HG02943 (cell line): ENCODE measurements around the gene AGPAT1.

ENCODE experiments used
- ATAC-seq: cut with Tn5 transposase; IDR thresholded peaks from one replicate; pipeline ENCODE4 v1.9.1; 2021; ENCODE audit warnings: mild to moderate bottlenecking, low read depth, moderate library complexity; ENCODE audit not compliant: unreplicated experiment

The AGPAT1 gene

GRCh38 chr6:32127409-32127716 lies 48.5 kb downstream of the AGPAT1 start:
- no peak for ATAC-seq

GRCh38 chr6:32126880-32127279 lies 49.0 kb downstream of the AGPAT1 start:
- no peak for ATAC-seq

DNA sequence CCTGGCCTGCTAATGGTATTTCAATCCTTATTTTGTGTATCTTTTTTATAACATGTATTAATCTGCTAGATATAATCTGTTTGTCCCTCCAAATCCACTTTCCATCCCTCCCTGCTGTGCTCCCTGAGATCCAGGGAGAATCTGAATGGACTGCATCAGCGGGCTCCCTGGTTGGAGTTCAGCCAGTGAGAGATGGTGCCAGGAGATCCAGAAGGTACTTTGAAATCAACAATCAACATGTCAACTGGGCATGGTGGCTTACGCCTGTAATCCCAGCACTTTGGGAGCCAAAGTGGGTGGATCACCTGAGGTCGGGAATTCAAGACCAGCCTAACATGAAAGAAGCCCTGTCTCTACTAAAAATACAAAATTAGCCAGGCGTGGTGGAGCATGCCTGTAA lies 52.2 kb downstream of the AGPAT1 start:
- no peak for ATAC-seq

DNA sequence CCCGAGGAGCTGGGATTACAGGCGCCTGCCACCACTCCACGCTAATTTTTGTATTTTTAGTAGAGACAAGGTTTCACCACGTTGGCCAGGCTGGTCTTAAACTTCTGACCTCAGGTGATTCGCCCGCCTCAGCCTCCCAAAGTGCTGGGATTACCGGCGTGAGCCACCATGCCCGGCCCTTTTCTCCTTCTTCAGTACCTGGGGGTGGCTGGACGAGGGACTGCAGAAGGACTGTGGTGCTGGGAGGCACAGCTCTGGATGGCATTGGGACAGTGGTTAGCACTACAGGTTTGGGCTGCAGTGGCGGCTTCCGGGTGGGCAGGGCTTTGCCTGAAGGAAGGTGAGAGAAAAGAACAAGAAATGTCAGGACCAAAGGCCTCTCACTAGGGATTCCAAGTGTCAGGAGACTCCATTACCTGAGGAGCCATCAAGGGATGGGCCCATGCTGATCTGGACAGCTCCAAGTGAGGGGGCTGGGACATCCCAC lies 55.3 kb downstream of the AGPAT1 start:
- ATAC-seq = no peak

- ATAC-seq = no peak
These were observed 56.9 kb downstream of the AGPAT1 start for GRCh38 chr6:32118782-32119628.
